ENCODE data around the gene CA12.

- no peak for TF ChIP-seq CTCF (IDR thresholded peaks at IDR 0.05; ENCODE audit: borderline replicate concordance, extremely low read depth, low read length, poor library complexity, severe bottlenecking)
- TF ChIP-seq EZH2 (IDR thresholded peaks at IDR 0.05; ENCODE audit: borderline replicate concordance, low read depth, low read length, severe bottlenecking) = no peak
These were observed 28.8 kb downstream of the CA12 start for GRCh38 chr15:63352808-63353207.

Measured in DND-41 (cell line).